Hepatocyte (in vitro differentiated cells): Measurements from ENCODE around the gene RGS18. TPM values are rescaled to one million over a fixed set of nuclear protein-coding genes. Genes with fewer than 3 reads are reported as not detected.

Experiments
- DNase-seq: peaks from one replicate; pipeline ENCODE4 v3.0.0-alpha.2; 2016; ENCODE audit warnings: low spot score
- H2AFZ ChIP-seq: fragments of 200-600 bp; sonication (generic); 2 replicates; pipeline ENCODE4 v1.6.0; 2016; ENCODE audit warnings: antibody characterized with exemption, mild to moderate bottlenecking
- H3K27ac ChIP-seq: fragments of 200-600 bp; sonication (generic); 2 replicates; pipeline ENCODE4 v1.5.1; 2016; ENCODE audit warnings: mild to moderate bottlenecking
- H3K27me3 ChIP-seq: fragments of 200-600 bp; sonication (generic); 2 replicates; pipeline ENCODE4 v1.6.1; 2016
- H3K36me3 ChIP-seq: fragments of 200-600 bp; sonication (generic); replicated peaks from 2 replicates; pipeline ENCODE4 v1.5.1; 2016; ENCODE audit warnings: low read depth; ENCODE audit not compliant: insufficient read depth
- H3K4me1 ChIP-seq: fragments of 200-600 bp; sonication (generic); 2 replicates; pipeline ENCODE4 v1.5.1; 2016; ENCODE audit warnings: mild to moderate bottlenecking, moderate library complexity; ENCODE audit not compliant: insufficient read depth
- H3K4me2 ChIP-seq: fragments of 200-600 bp; sonication (generic); 2 replicates; pipeline ENCODE4 v1.6.0; 2016
- H3K4me3 ChIP-seq: fragments of 200-600 bp; sonication (generic); 2 replicates; pipeline ENCODE4 v1.5.1; 2016; ENCODE audit warnings: mild to moderate bottlenecking
- H3K79me2 ChIP-seq: fragments of 200-600 bp; sonication (generic); 2 replicates; pipeline ENCODE4 v1.6.0; 2017; ENCODE audit warnings: mild to moderate bottlenecking
- H3K9me2 ChIP-seq: fragments of 200-600 bp; sonication (generic); replicated peaks from 2 replicates; pipeline ENCODE4 v1.6.0; 2017; ENCODE audit warnings: mild to moderate bottlenecking; ENCODE audit not compliant: insufficient read depth
- H3K9me3 ChIP-seq: fragments of 200-600 bp; sonication (generic); 2 replicates; pipeline ENCODE4 v1.5.1; 2016; ENCODE audit warnings: low read depth, mild to moderate bottlenecking
- H4K20me1 ChIP-seq: fragments of 200-600 bp; sonication (generic); 2 replicates; pipeline ENCODE4 v1.6.0; 2016; ENCODE audit warnings: mild to moderate bottlenecking; ENCODE audit not compliant: insufficient read depth, poor library complexity, severe bottlenecking
- EZH2 ChIP-seq: fragments of 200-600 bp; sonication (generic); IDR thresholded peaks from 2 replicates; pipeline ENCODE4 v1.6.1; 2016; ENCODE audit warnings: antibody characterized with exemption, mild to moderate bottlenecking, borderline replicate concordance
- EZH2phosphoT487 ChIP-seq: fragments of 200-600 bp; sonication (generic); IDR thresholded peaks from one replicate; pipeline ENCODE4 v1.6.1; 2018; ENCODE audit warnings: antibody characterized with exemption, mild to moderate bottlenecking, low read depth, moderate library complexity; ENCODE audit not compliant: unreplicated experiment, severe bottlenecking
- WGBS: methylation state at CpG from one replicate; pipeline ENCODE4 v1.1.6; 2016; ENCODE audit warnings: low lambda C conversion rate; ENCODE audit errors: missing lambda C conversion rate; 5-methylcytosine and 5-hydroxymethylcytosine counted together
- polyA plus RNA-seq: library from polyadenylated mRNA; unstranded; fragments of >200 nt; fragmentation: Nextera tagmentation; extraction: Ambion mirVana; gene quantifications from 2 replicates; pipeline ENCODE4 v1.2.1, GENCODE V29; 2016
- total RNA-seq: library from RNA; depleted of rRNA; stranded (reverse); fragments of >200 nt; gene quantifications from 2 replicates; pipeline ENCODE4 v1.2.3, GENCODE V29; 2014
- TF ChIP-seq, protein P1 (sequence below): fragments of 200-600 bp; sonication (generic); IDR thresholded peaks from 2 replicates; pipeline ENCODE4 v1.5.1; 2016; ENCODE audit warnings: antibody characterized with exemption, mild to moderate bottlenecking; ENCODE audit not compliant: poor library complexity

Gene RGS18
- total and polyA plus RNA-seq, 2 experiments from 2014 or later = 0.13 TPM; not detected in 1

DNA sequence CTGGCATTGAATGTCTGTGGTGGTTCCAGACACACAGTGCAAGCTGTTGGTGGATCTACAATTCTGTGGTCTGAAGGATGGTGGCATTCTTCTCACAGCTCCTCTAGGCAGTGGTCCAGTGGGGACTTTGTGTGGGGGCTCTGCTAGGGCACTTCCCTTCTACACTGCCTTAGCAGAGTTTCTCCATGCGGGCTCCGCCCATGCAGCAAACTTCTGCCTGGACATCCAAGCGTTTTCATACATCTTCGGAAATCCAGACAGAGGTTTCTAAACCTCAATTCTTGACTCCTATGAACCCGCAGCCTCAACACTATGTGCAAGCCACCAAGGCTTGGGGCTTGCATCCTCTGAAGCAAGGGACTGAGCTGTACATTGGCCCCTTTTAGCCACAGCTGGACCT lies 43.0 kb downstream of the RGS18 start:
- Histone ChIP-seq H4K20me1 (no peaks in the 10 kb centered on the region), H3K36me3 (no peaks in the 10 kb centered on the region), H3K9me3 (no peaks in the 10 kb centered on the region), H3K27me3 (no peaks in the 10 kb centered on the region), H3K4me2 (no peak overlapping the region), H3K4me1 (no peaks in the 10 kb centered on the region), H3K4me3 (no peak overlapping the region), H3K79me2 (no peaks in the 10 kb centered on the region), H2AFZ (no peak overlapping the region), H3K9me2 (no peaks in the 10 kb centered on the region), H3K27ac (no peak overlapping the region)
- DNase-seq = no peak
- 94% methylated on average over 5 of the region's 5 CpGs for WGBS
- TF ChIP-seq, protein P1, sequence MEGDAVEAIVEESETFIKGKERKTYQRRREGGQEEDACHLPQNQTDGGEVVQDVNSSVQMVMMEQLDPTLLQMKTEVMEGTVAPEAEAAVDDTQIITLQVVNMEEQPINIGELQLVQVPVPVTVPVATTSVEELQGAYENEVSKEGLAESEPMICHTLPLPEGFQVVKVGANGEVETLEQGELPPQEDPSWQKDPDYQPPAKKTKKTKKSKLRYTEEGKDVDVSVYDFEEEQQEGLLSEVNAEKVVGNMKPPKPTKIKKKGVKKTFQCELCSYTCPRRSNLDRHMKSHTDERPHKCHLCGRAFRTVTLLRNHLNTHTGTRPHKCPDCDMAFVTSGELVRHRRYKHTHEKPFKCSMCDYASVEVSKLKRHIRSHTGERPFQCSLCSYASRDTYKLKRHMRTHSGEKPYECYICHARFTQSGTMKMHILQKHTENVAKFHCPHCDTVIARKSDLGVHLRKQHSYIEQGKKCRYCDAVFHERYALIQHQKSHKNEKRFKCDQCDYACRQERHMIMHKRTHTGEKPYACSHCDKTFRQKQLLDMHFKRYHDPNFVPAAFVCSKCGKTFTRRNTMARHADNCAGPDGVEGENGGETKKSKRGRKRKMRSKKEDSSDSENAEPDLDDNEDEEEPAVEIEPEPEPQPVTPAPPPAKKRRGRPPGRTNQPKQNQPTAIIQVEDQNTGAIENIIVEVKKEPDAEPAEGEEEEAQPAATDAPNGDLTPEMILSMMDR = no peak
- no peak for TF ChIP-seq EZH2
- no peak for TF ChIP-seq EZH2phosphoT487

DNA sequence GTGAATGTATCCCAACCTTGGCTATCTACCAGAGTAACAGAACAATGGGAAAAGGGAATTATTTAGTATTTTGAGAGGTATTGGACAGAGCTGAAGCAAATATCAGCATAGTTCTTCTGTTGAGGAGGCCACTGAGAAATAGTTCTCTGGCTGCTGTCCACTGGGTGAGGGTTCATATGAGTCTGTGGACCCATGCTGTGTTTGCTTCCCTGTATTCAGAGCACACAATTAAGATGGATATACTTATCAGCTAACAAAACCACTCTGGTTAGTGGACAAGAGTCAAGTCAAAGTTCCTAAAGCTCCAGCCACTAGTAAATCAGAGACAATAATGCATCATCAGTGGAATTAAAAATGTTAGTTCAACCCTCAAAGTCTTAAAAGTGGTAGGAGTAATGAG lies 66.1 kb downstream of the RGS18 start:
- H3K9me2 ChIP-seq = no peaks in the 10 kb centered on the region
- no peak overlapping the region for H2AFZ ChIP-seq
- H3K4me2 ChIP-seq = no peak overlapping the region
- H3K9me3 ChIP-seq = no peaks in the 10 kb centered on the region
- H3K27ac ChIP-seq = no peak overlapping the region
- H4K20me1 ChIP-seq = no peaks in the 10 kb centered on the region
- no peak for DNase-seq
- TF ChIP-seq, protein P1 = no peak
- TF ChIP-seq EZH2 (no peak), EZH2phosphoT487 (no peak)
- no peaks in the 10 kb centered on the region for H3K79me2 ChIP-seq
- H3K4me1 ChIP-seq = no peaks in the 10 kb centered on the region
- no peaks in the 10 kb centered on the region for H3K36me3 ChIP-seq
- H3K4me3 ChIP-seq = no peak overlapping the region
- H3K27me3 ChIP-seq = no peaks in the 10 kb centered on the region

DNA sequence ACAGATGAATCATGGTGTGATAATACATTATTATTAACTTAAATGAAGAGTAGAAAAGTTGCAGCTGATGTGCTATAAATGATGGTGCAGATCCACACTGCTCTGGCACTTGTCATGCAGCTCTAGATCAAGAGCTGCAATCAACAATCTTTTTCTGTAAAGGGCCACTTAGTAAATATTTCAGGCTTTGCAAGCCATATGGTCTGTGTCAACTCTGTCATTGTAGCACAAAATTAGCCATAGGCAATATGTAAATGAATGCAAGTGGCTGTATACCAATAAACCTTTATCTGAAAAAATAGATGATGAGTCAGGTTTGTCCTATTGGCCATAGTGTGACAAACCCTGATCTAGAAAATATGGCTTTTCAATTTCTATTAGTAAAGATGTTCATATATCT lies 66.6 kb downstream of the RGS18 start:
- no peaks in the 10 kb centered on the region for H4K20me1 ChIP-seq
- H3K36me3 ChIP-seq = no peaks in the 10 kb centered on the region
- H3K9me2 ChIP-seq = no peaks in the 10 kb centered on the region
- H3K4me2 ChIP-seq = no peak overlapping the region
- no peak for TF ChIP-seq EZH2
- no peak for TF ChIP-seq EZH2phosphoT487
- TF ChIP-seq, protein P1 = no peak
- H3K9me3 ChIP-seq = no peaks in the 10 kb centered on the region
- no peak overlapping the region for H3K27ac ChIP-seq
- no peak overlapping the region for H2AFZ ChIP-seq
- H3K27me3 ChIP-seq = no peaks in the 10 kb centered on the region
- H3K4me1 ChIP-seq = no peaks in the 10 kb centered on the region
- no peak overlapping the region for H3K4me3 ChIP-seq
- H3K79me2 ChIP-seq = no peaks in the 10 kb centered on the region
- DNase-seq = no peak

DNA sequence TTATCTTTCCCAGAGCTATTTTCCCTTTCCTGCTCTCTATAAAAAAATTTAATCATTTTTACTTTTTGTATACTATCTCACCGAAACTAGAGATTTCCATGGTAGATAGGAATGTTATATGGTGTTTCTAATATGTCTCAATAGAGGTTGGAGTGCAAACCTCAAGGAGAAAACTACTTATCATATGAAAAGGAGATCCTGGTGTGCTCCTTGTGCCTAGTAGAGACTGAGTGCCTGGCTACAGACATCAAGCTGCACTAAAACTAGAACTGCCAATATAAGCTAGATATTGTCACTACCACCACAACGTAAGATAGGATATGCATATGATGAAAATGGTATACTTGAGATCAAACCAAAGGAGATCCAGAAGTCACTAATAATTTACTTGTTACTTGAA lies 67.0 kb downstream of the RGS18 start:
- TF ChIP-seq EZH2 (no peak), EZH2phosphoT487 (no peak)
- TF ChIP-seq, protein P1 = no peak

More for the DNA sequence above, 67.0 kb downstream of the RGS18 start:
- H3K36me3 ChIP-seq = no peaks in the 10 kb centered on the region
- H3K4me1 ChIP-seq = no peaks in the 10 kb centered on the region
- H3K27ac ChIP-seq = no peak overlapping the region
- 80% methylated on average over 2 of the region's 2 CpGs for WGBS
- no peaks in the 10 kb centered on the region for H3K9me2 ChIP-seq
- H3K79me2 ChIP-seq = no peaks in the 10 kb centered on the region
- DNase-seq = no peak
- no peak overlapping the region for H3K4me2 ChIP-seq
- H3K27me3 ChIP-seq = no peaks in the 10 kb centered on the region
- no peaks in the 10 kb centered on the region for H3K9me3 ChIP-seq
- H3K4me3 ChIP-seq = no peak overlapping the region
- no peak overlapping the region for H2AFZ ChIP-seq
- H4K20me1 ChIP-seq = no peaks in the 10 kb centered on the region
